GM10266 (cell line): ENCODE results near the gene DNAJB8.

Experiments
- DNase-seq: peaks from one replicate; pipeline ENCODE4 v3.0.0; 2012; ENCODE audit errors: extremely low spot score
- TF ChIP-seq, protein P1 (sequence below): IDR thresholded peaks from 2 replicates; pipeline ENCODE4 v1.5.1; 2012; ENCODE audit warnings: mild to moderate bottlenecking, low read depth; ENCODE audit not compliant: control insufficient read depth, insufficient read depth; ENCODE audit errors: missing control alignments

The DNAJB8 gene

GRCh38 chr3:128478576-128479506 is 12.2 kb upstream of the DNAJB8 start:
- no peak for DNase-seq
- TF ChIP-seq, protein P1, sequence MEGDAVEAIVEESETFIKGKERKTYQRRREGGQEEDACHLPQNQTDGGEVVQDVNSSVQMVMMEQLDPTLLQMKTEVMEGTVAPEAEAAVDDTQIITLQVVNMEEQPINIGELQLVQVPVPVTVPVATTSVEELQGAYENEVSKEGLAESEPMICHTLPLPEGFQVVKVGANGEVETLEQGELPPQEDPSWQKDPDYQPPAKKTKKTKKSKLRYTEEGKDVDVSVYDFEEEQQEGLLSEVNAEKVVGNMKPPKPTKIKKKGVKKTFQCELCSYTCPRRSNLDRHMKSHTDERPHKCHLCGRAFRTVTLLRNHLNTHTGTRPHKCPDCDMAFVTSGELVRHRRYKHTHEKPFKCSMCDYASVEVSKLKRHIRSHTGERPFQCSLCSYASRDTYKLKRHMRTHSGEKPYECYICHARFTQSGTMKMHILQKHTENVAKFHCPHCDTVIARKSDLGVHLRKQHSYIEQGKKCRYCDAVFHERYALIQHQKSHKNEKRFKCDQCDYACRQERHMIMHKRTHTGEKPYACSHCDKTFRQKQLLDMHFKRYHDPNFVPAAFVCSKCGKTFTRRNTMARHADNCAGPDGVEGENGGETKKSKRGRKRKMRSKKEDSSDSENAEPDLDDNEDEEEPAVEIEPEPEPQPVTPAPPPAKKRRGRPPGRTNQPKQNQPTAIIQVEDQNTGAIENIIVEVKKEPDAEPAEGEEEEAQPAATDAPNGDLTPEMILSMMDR = no peak

- no peak for DNase-seq
- TF ChIP-seq, protein P1 = no peak
These were observed 10.0 kb upstream of the DNAJB8 start for GRCh38 chr3:128476659-128477058.

- no peak for DNase-seq
- TF ChIP-seq, protein P1 = no peak
These were observed 8.7 kb upstream of the DNAJB8 start for GRCh38 chr3:128475355-128475754.

DNA sequence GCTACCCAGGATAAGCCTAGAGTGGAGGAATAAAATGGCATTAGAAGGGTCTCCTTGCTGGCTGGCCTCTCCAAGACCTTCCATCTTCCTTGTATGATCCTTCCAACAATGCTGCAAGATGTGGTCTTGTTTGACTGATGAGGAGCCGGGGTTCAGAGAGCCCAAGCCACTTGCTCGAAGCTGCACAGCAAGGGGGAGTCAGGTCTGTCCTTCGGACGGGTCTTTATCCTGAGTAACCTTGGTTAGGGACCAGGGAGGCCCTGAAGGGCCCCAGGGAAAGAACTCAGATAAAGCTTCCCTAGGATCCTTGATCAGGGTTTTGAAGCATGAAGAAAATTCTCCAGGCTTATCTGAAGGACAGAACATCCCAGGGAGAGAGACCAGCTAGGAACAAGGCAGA is 7.0 kb upstream of the DNAJB8 start:
- no peak for DNase-seq
- TF ChIP-seq, protein P1 = no peak

- TF ChIP-seq, protein P1 = no peak
- no peak for DNase-seq
These were observed 6.5 kb upstream of the DNAJB8 start for GRCh38 chr3:128473180-128473519.

GRCh38 chr3:128472449-128473179 is 5.9 kb upstream of the DNAJB8 start:
- TF ChIP-seq, protein P1 = no peak
- DNase-seq = no peak

GRCh38 chr3:128471720-128472119 is 5.0 kb upstream of the DNAJB8 start:
- TF ChIP-seq, protein P1 = no peak
- no peak for DNase-seq
